Lung (tissue), 12 donors: Measurements from ENCODE around the gene PTBP1. TPM values are rescaled to one million over a fixed set of nuclear protein-coding genes. Genes with fewer than 3 reads are reported as not detected.

ENCODE experiments used
- ATAC-seq: fragments of 200-7000 bp; cut with Tn5 transposase; one replicate; pipeline ENCODE4 v1.9.1; 2020; ENCODE audit warnings: moderate number of reproducible peaks; ENCODE audit not compliant: insufficient read depth, low FRiP score
- DNase-seq, 3 donors: peaks; one replicate each; pipeline ENCODE4 v3.0.0-alpha.2; 2013 to 2017
- H3K27ac ChIP-seq, 2 donors: one replicate each; pipeline ENCODE4 v1.5.1; 2013; ENCODE audit warnings: mild to moderate bottlenecking in 2 of 2, moderate library complexity in 2 of 2, control low read depth in 1 of 2, inconsistent platforms in 1 of 2, low read depth in 1 of 2, low read length in 1 of 2
- H3K27me3 ChIP-seq, 3 donors: one replicate each; pipeline ENCODE4 v1.5.1; 2013; ENCODE audit warnings: low read length in 2 of 3; ENCODE audit not compliant: control insufficient read depth in 3 of 3, insufficient read depth in 3 of 3
- H3K36me3 ChIP-seq, 4 donors: one replicate each; pipeline ENCODE4 v1.5.1; 2013; ENCODE audit warnings: low read length in 4 of 4, mild to moderate bottlenecking in 1 of 4, moderate library complexity in 1 of 4; ENCODE audit not compliant: control insufficient read depth in 4 of 4, insufficient read depth in 4 of 4
- H3K4me1 ChIP-seq, 5 donors: one replicate each; pipeline ENCODE4 v1.5.1; 2013; ENCODE audit warnings: low read length in 5 of 5, mild to moderate bottlenecking in 2 of 5, moderate library complexity in 1 of 5; ENCODE audit not compliant: control insufficient read depth in 5 of 5, insufficient read depth in 5 of 5
- H3K4me3 ChIP-seq: one replicate; pipeline ENCODE4 v1.5.1; 2013; ENCODE audit warnings: mild to moderate bottlenecking, control low read depth, moderate library complexity
- H3K9ac ChIP-seq, 2 donors: one replicate each; pipeline ENCODE4 v1.5.1; 2013; ENCODE audit warnings: low read length in 2 of 2, control low read depth in 1 of 2; ENCODE audit not compliant: insufficient read depth in 1 of 2
- H3K9me3 ChIP-seq, 4 donors: one replicate each; pipeline ENCODE4 v1.5.1; 2013; ENCODE audit warnings: low read length in 3 of 4, mild to moderate bottlenecking in 1 of 4, moderate library complexity in 1 of 4; ENCODE audit not compliant: control insufficient read depth in 4 of 4, insufficient read depth in 3 of 4
- whole genome bisulfite sequencing, 2 donors: extraction: QIAGEN DNeasy Blood & Tissue Kit; methylation state at CpG; one replicate each; pipeline ENCODE4 v1.1.7; 2013; 5-methylcytosine and 5-hydroxymethylcytosine counted together
- polyA plus RNA-seq, 2 donors: library from polyadenylated mRNA; stranded (reverse); fragments of 200-250 nt; gene quantifications; one replicate each; pipeline ENCODE4 v1.2.1, GENCODE V29; 2013
- total RNA-seq, 2 donors: library from RNA; depleted of rRNA in 1 of 2; stranded (reverse); fragments of >200 nt in 1 of 2; gene quantifications; one replicate each; pipeline ENCODE4 v1.2.1, GENCODE V29; 2014 to 2021
- TF ChIP-seq, protein P1 (sequence below): IDR thresholded peaks from 2 replicates; pipeline ENCODE4 v1.5.1; 2012; ENCODE audit warnings: mild to moderate bottlenecking; ENCODE audit errors: control extremely low read depth, extremely low read depth
- donor health status: control.
- donor health status: control.
- donor health status: Bipolar disorder and iron deficiency.
- donor health status: healthy.
- donor health status: DM: yes; HTN: yes; CAD: no.

Gene PTBP1
- total and polyA plus RNA-seq, 4 donors: 112 to 321 (median 203) TPM

DNA sequence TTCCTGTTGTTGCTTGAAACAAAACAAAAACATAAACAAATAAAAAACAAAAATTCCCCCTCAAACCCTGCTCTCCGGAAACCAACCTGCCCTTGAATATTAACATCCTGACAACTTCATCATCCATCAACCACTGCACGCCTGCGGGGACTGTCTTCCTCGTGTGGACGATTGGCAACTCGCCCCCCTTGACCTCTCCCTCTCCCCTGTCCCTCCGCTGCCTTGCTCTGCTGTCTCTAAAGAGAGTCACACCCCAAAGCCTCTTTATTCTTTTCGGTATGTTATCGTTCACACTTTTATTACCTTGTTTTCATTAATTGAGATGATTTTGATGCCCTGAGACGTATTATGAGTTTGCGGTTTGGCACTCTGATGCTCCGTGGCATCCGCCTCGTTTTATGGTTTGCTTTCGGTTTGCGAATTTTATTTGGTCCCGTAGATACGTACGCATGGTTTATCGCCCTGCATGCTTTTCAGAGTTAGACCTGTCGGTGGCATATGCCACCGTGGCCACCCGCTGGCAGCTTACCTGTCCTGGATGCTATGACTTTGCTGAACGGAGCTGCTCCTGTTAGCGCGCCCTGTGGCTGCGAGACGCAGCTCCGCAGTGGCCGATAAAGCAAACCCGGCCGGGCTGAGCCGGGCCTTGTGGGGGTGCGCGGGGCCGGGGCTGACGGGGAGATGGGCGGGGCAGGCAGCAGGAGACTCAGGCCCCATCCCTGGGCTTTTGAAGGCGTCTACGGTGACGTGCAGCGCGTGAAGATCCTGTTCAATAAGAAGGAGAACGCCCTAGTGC is 10.6 kb downstream of the PTBP1 start:
- 91 to 94% methylated on average over 44 of the region's 44 CpGs for WGBS, 2 donors
- Histone ChIP-seq H3K9ac (no peak overlapping the region), H3K4me1 (peaks cover 0 to 7% (median 1%) of the 10 kb centered on the region in 5 donors), H3K27me3 (no peaks in the 10 kb centered on the region), H3K9me3 (no peaks in the 10 kb centered on the region), H3K36me3 (peaks cover 35 to 85% (median 61%) of the 10 kb centered on the region in 4 donors), H3K27ac (no peak overlapping the region), H3K4me3 (no peak overlapping the region)
- TF ChIP-seq, protein P1, sequence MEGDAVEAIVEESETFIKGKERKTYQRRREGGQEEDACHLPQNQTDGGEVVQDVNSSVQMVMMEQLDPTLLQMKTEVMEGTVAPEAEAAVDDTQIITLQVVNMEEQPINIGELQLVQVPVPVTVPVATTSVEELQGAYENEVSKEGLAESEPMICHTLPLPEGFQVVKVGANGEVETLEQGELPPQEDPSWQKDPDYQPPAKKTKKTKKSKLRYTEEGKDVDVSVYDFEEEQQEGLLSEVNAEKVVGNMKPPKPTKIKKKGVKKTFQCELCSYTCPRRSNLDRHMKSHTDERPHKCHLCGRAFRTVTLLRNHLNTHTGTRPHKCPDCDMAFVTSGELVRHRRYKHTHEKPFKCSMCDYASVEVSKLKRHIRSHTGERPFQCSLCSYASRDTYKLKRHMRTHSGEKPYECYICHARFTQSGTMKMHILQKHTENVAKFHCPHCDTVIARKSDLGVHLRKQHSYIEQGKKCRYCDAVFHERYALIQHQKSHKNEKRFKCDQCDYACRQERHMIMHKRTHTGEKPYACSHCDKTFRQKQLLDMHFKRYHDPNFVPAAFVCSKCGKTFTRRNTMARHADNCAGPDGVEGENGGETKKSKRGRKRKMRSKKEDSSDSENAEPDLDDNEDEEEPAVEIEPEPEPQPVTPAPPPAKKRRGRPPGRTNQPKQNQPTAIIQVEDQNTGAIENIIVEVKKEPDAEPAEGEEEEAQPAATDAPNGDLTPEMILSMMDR: no peak
- ATAC-seq (no peak), DNase-seq (no peak)

DNA sequence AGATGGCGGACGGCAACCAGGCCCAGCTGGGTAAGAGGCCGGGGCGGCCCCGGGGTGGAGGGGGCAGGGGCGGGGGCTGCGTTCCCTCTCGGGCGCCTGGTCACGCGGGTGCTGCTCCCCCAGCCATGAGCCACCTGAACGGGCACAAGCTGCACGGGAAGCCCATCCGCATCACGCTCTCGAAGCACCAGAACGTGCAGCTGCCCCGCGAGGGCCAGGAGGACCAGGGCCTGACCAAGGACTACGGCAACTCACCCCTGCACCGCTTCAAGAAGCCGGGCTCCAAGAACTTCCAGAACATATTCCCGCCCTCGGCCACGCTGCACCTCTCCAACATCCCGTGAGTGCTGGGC is 11.1 kb downstream of the PTBP1 start:
- TF ChIP-seq, protein P1: no peak
- 92 to 94% methylated on average over 26 of the region's 26 CpGs for WGBS, 2 donors
- peaks cover 0 to 3% (median 0%) of the 10 kb centered on the region in 5 donors for H3K4me1 ChIP-seq
- no peaks in the 10 kb centered on the region for H3K27me3 ChIP-seq
- ATAC-seq (no peak), DNase-seq (no peak)
- peaks cover 35 to 86% (median 61%) of the 10 kb centered on the region in 4 donors for H3K36me3 ChIP-seq
- no peak overlapping the region for H3K4me3 ChIP-seq
- H3K9ac ChIP-seq: no peak overlapping the region
- no peaks in the 10 kb centered on the region for H3K9me3 ChIP-seq
- no peak overlapping the region for H3K27ac ChIP-seq

DNA sequence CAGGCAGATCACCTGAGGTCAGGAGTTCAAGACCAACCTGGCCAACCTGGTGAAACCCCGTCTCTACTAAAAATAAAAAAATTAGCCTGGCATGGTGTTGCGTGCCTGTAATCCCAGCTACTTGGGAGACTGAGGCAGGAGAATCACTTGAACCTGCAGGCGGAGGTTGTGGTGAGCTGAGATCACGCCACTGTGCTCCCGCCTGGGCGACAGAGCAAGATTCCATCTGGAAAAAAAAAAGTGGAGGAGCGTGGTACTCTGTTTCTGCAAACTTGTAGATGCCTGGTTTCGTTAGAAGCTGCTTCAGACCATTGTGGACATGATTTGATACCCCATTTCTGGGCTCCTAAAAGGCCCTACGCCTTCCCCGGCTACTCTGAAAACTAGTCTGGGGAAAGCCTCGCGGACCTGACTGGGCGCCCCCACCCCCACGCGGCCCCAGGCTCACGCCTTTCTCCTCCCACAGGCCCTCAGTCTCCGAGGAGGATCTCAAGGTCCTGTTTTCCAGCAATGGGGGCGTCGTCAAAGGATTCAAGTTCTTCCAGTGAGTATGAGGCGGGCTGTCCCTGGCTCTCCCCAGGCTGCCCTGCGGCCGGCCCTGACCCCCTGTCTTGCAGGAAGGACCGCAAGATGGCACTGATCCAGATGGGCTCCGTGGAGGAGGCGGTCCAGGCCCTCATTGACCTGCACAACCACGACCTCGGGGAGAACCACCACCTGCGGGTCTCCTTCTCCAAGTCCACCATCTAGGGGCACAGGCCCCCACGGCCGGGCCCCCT is 13.0 kb downstream of the PTBP1 start:
- Histone ChIP-seq H3K9ac (no peak overlapping the region), H3K36me3 (peaks cover 28 to 71% (median 48%) of the 10 kb centered on the region in 4 donors), H3K27me3 (no peaks in the 10 kb centered on the region), H3K4me3 (no peak overlapping the region), H3K27ac (no peak overlapping the region), H3K4me1 (peaks cover 0 to 2% (median 0%) of the 10 kb centered on the region in 5 donors), H3K9me3 (no peaks in the 10 kb centered on the region)
- DNase-seq (no peak), ATAC-seq (no peak)
- WGBS, 2 donors: 80 to 89% methylated on average over 30 of the region's 30 CpGs
- TF ChIP-seq, protein P1: no peak
